Endothelial cell of umbilical vein (primary cell): ENCODE results near the gene CASP7. TPM values are rescaled to one million over a fixed set of nuclear protein-coding genes. Genes with fewer than 3 reads are reported as not detected.

ENCODE experiments used
- BruUV-seq: library from RNA; stranded (reverse); fragments of 400-500 nt; replicated peaks from 2 replicates; lab custom pipeline; 2021; lab: Mats Ljungman, UMichigan
- CTCF ChIA-PET: fragments of 300-600, 350-600 bp; sonication (Branson Sonifier 250); formaldehyde crosslinking; loops from one replicate; lab custom pipeline; 2021; ENCODE audit warnings: antibody characterized with exemption, inconsistent platforms; lab: Charles Lee
- POLR2A ChIA-PET: fragments of 300-600, 350-600 bp; sonication (Branson Sonifier 250); formaldehyde crosslinking; loops from one replicate; lab custom pipeline; 2021; ENCODE audit warnings: antibody characterized with exemption, inconsistent platforms; lab: Charles Lee
- DNase-seq: peaks from one replicate; pipeline ENCODE4 v3.0.0-alpha.2; 2011; ENCODE audit warnings: low read depth, low spot score
- FAIRE-seq: peaks from 2 replicates; lab custom pipeline; 2011; peaks lifted over from hg19 to GRCh38; lab: Jason Lieb, UNC
- H2AFZ ChIP-seq: 2 replicates; pipeline ENCODE4 v1.6.0; 2012; ENCODE audit warnings: low read depth, low read length, control low read depth, inconsistent platforms
- H3K27ac ChIP-seq: 2 replicates; pipeline ENCODE4 v1.5.1; 2011; ENCODE audit warnings: low read depth, mild to moderate bottlenecking, control low read depth, low read length, moderate library complexity; ENCODE audit not compliant: insufficient read depth
- H3K27me3 ChIP-seq, 2 experiments: 2 replicates each; pipeline versions ENCODE4 v1.6.0 to v1.6.1; 2011; ENCODE audit warnings: low read length in 2 of 2, mixed read lengths in 1 of 2; ENCODE audit not compliant: control insufficient read depth in 2 of 2, insufficient read depth in 2 of 2
- H3K36me3 ChIP-seq, 2 experiments: 2 replicates in 1 of 2; 3 replicates in 1 of 2; pipeline ENCODE4 v1.5.1; 2011; ENCODE audit warnings: low read length in 2 of 2, mild to moderate bottlenecking in 1 of 2, moderate library complexity in 1 of 2; ENCODE audit not compliant: control insufficient read depth in 2 of 2, insufficient read depth in 2 of 2; ENCODE audit errors: extremely low read depth in 1 of 2
- H3K4me1 ChIP-seq: 3 replicates; pipeline ENCODE4 v1.5.1; 2011; ENCODE audit warnings: mild to moderate bottlenecking, low read length; ENCODE audit not compliant: control insufficient read depth, insufficient read depth; ENCODE audit errors: extremely low read depth
- H3K4me2 ChIP-seq: 2 replicates; pipeline ENCODE4 v1.6.1; 2011; ENCODE audit warnings: low read length, control low read depth, mixed read lengths; ENCODE audit not compliant: insufficient read depth
- H3K4me3 ChIP-seq, 3 experiments: fragments of 200-600 bp in 1 of 3; sonication (generic), shearing (Covaris generic) in 1 of 3; replicated peaks in 1 of 3; 2 replicates each; pipeline ENCODE4 v1.5.1; 2011 to 2016; ENCODE audit warnings: control low read depth in 3 of 3, low read length in 3 of 3, mild to moderate bottlenecking in 2 of 3, inconsistent platforms in 1 of 3, low read depth in 1 of 3, moderate library complexity in 1 of 3; ENCODE audit not compliant: insufficient read depth in 1 of 3
- H3K79me2 ChIP-seq: 2 replicates; pipeline ENCODE4 v1.6.0; 2012; ENCODE audit warnings: low read length, inconsistent platforms; ENCODE audit not compliant: control insufficient read depth, insufficient read depth
- H3K9ac ChIP-seq: replicated peaks from 2 replicates; pipeline ENCODE3; 2011; ENCODE audit warnings: low read length, control low read depth; ENCODE audit not compliant: insufficient read depth; ENCODE audit errors: extremely low read depth
- H3K9me1 ChIP-seq: replicated peaks from 3 replicates; pipeline ENCODE4 v1.6.0; 2011; ENCODE audit warnings: mild to moderate bottlenecking, low read length; ENCODE audit not compliant: control insufficient read depth, insufficient read depth; ENCODE audit errors: extremely low read depth
- H3K9me3 ChIP-seq: replicated peaks from 2 replicates; pipeline ENCODE4 v1.5.1; 2012; ENCODE audit warnings: low read length, inconsistent platforms; ENCODE audit not compliant: control insufficient read depth, insufficient read depth
- H4K20me1 ChIP-seq: replicated peaks from 2 replicates; pipeline ENCODE3; 2011; ENCODE audit warnings: mild to moderate bottlenecking, low read length; ENCODE audit not compliant: control insufficient read depth, insufficient read depth; ENCODE audit errors: extremely low read depth
- EZH2 ChIP-seq: IDR thresholded peaks from 2 replicates; pipeline ENCODE4 v1.6.1; 2012; ENCODE audit warnings: borderline replicate concordance, low read depth, mild to moderate bottlenecking, moderate library complexity, low read length, inconsistent platforms; ENCODE audit not compliant: severe bottlenecking
- FOS ChIP-seq: IDR thresholded peaks from 2 replicates; pipeline ENCODE4 v1.6.1; 2011; ENCODE audit warnings: mild to moderate bottlenecking, low read length, moderate library complexity, borderline replicate concordance; ENCODE audit not compliant: insufficient read depth
- GATA2 ChIP-seq: IDR thresholded peaks from 2 replicates; pipeline ENCODE4 v1.7.0; 2011; ENCODE audit warnings: low read depth, mild to moderate bottlenecking, moderate library complexity, mixed read lengths, low read length; ENCODE audit not compliant: insufficient read length, insufficient read depth
- JUN ChIP-seq: IDR thresholded peaks from 2 replicates; pipeline ENCODE4 v1.6.1; 2011; ENCODE audit warnings: borderline replicate concordance, low read depth; ENCODE audit not compliant: insufficient read length, insufficient read depth
- MYC ChIP-seq: IDR thresholded peaks from one replicate; pipeline ENCODE4 v1.6.1; 2011; ENCODE audit warnings: mild to moderate bottlenecking, low read depth, low read length
- POLR2A ChIP-seq: IDR thresholded peaks from 2 replicates; pipeline ENCODE4 v1.6.1; 2012; ENCODE audit warnings: low read depth, mild to moderate bottlenecking, control low read depth, low read length
- POLR2AphosphoS5 ChIP-seq: IDR thresholded peaks from 2 replicates; pipeline ENCODE4 v1.6.1; 2012; ENCODE audit warnings: low read depth, mild to moderate bottlenecking, control low read depth, low read length, moderate library complexity; ENCODE audit not compliant: insufficient read depth
- dilution Hi-C: fragments of 300-500 bp; cut with MboI; formaldehyde crosslinking; loops from one replicate; pipeline ENCODE4 v1.15.0; 2019; ENCODE audit warnings: low sequenced_read_pairs; ENCODE audit not compliant: extremely low pct_ligation_motif_present
- intact Hi-C: fragments of 100-400 bp; cut with micrococcal nuclease; formaldehyde crosslinking; loops from one replicate; pipeline ENCODE4 v1.10.0; 2022
- polyA plus RNA-seq, 4 experiments: library from polyadenylated mRNA; depleted of rRNA in 3 of 4; stranded (reverse) in 3 of 4; unstranded in 1 of 4; fragments of >200 nt; gene quantifications; 2 replicates each; pipeline versions ENCODE4 v1.2.1 to v1.2.3, GENCODE V29; 2011 to 2012; ENCODE audit warnings: missing spikeins in 1 of 4
- total RNA-seq: library from RNA; stranded (reverse); gene quantifications from 2 replicates; pipeline ENCODE4 v1.2.3, GENCODE V29; 2021
- TF ChIP-seq, protein P1 (sequence below): IDR thresholded peaks from 2 replicates; pipeline ENCODE4 v1.6.1; 2011; ENCODE audit not compliant: insufficient read depth, insufficient read length
- TF ChIP-seq, protein P2 (sequence below), 2 donors: IDR thresholded peaks; 1 replicate in 1 of 2; 2 replicates in 1 of 2; pipeline ENCODE4 v1.5.1; 2011; ENCODE audit warnings: low read length in 2 of 2, mild to moderate bottlenecking in 2 of 2, moderate library complexity in 2 of 2, control low read depth in 1 of 2, inconsistent platforms in 1 of 2, low read depth in 1 of 2; ENCODE audit not compliant: insufficient read depth in 1 of 2; ENCODE audit errors: extremely low read depth in 1 of 2

The CASP7 gene
- total and polyA plus RNA-seq, 2 donors (not counting 3 experiments of a cell fraction or from before 2014, with no cell fraction given) = 14.6 to 54.3 TPM

DNA sequence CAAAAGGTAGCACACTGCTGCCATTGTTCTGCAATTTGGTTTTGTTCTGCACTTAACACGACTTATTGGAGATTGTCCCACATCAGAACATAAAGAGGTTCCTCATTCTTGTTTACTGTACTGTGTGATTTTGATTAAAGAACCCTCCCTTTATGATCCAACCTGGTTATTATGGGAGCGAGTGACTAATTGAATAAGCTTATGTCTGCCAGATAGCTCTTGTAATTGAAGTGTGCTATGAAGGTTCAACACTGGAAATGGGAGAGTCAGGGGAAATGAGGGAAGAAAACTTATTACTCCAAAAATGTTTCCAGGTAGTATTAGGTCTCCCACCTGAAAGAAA is 33.9 kb downstream of the CASP7 start:
- POLR2A ChIA-PET = no interaction called here
- FAIRE-seq = no peak
- Histone ChIP-seq H3K4me1 (peaks cover 11% of the 10 kb centered on the region), H3K4me2 (no peak overlapping the region), H3K27ac (no peak overlapping the region), H3K79me2 (no peaks in the 10 kb centered on the region), H2AFZ (no peak overlapping the region), H3K9me3 (no peaks in the 10 kb centered on the region), H3K9me1 (no peaks in the 10 kb centered on the region), H3K4me3 (no peak overlapping the region), H3K36me3 (peaks cover 2 to 3% of the 10 kb centered on the region in 2 experiments), H4K20me1 (no peaks in the 10 kb centered on the region), H3K27me3 (no peaks in the 10 kb centered on the region), H3K9ac (no peak overlapping the region)
- TF ChIP-seq MYC = no peak
- no peak for TF ChIP-seq JUN
- TF ChIP-seq EZH2 = no peak
- TF ChIP-seq, protein P1, sequence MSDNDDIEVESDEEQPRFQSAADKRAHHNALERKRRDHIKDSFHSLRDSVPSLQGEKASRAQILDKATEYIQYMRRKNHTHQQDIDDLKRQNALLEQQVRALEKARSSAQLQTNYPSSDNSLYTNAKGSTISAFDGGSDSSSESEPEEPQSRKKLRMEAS = no peak
- TF ChIP-seq FOS = no peak
- TF ChIP-seq, protein P2, sequence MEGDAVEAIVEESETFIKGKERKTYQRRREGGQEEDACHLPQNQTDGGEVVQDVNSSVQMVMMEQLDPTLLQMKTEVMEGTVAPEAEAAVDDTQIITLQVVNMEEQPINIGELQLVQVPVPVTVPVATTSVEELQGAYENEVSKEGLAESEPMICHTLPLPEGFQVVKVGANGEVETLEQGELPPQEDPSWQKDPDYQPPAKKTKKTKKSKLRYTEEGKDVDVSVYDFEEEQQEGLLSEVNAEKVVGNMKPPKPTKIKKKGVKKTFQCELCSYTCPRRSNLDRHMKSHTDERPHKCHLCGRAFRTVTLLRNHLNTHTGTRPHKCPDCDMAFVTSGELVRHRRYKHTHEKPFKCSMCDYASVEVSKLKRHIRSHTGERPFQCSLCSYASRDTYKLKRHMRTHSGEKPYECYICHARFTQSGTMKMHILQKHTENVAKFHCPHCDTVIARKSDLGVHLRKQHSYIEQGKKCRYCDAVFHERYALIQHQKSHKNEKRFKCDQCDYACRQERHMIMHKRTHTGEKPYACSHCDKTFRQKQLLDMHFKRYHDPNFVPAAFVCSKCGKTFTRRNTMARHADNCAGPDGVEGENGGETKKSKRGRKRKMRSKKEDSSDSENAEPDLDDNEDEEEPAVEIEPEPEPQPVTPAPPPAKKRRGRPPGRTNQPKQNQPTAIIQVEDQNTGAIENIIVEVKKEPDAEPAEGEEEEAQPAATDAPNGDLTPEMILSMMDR (IDR thresholded peaks at IDR 0.05; ENCODE audit: extremely low read depth in 1 of 2, insufficient read depth in 1 of 2, low read depth in 1 of 2, low read length in 2 of 2) = no peak
- TF ChIP-seq POLR2A = no peak
- TF ChIP-seq GATA2 = no peak
- TF ChIP-seq POLR2AphosphoS5 = no peak
- CTCF ChIA-PET = interaction anchor here (0.7 to 1.3 kb wide), 2 partner anchors 9 to 11 kb away, joined by 3 to 4 read pairs; no protein-coding TSS in a partner anchor
- BruUV-seq = no TSS peak
- intact Hi-C loops = no loop called here
- dilution Hi-C loops = no loop called here
- no peak for DNase-seq
